Measurements from ENCODE around the gene CCDC91. TPM values are rescaled to one million over a fixed set of nuclear protein-coding genes. Genes with fewer than 3 reads are reported as not detected.

CCDC91 gene
- total RNA-seq, 1 donor from 2014 or later = 23.2 TPM

DNA sequence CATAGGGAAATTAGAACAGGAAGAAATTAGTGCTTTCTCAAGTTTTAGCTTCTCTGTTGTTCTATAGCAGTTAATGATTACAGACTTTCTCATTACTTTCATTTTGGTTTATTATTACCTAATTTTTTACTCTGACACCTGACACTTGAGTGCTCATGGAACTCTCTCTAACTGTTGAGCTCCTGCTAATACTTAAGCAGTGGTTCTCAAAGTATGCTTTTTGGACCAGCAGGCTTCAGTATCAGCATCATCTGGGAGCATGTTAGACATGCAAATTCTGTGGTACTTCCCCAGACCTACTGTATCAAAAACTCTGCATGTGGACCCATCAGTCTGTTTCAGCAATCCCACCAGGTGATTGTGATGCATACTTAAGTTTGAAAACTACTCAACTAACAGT, 235.3 kb downstream of the CCDC91 start:
- TF ChIP-seq CTCF (conservative IDR thresholded peaks at IDR 0.05) = no peak
- peaks cover 5% of the 10 kb centered on the region for H3K9me3 Mint-ChIP-seq
- H3K4me1 Mint-ChIP-seq (ENCODE audit: unreplicated experiment) = no peaks in the 10 kb centered on the region
- H3K36me3 Mint-ChIP-seq = peaks cover 22% of the 10 kb centered on the region
- no peaks in the 10 kb centered on the region for H3K27me3 Mint-ChIP-seq
- H3K4me3 Mint-ChIP-seq = no peak overlapping the region
- no peak for DNase-seq (ENCODE audit: extremely low spot score, unreplicated experiment)
- peak overlapping the region; percentile 48 for H3K27ac Mint-ChIP-seq

DNA sequence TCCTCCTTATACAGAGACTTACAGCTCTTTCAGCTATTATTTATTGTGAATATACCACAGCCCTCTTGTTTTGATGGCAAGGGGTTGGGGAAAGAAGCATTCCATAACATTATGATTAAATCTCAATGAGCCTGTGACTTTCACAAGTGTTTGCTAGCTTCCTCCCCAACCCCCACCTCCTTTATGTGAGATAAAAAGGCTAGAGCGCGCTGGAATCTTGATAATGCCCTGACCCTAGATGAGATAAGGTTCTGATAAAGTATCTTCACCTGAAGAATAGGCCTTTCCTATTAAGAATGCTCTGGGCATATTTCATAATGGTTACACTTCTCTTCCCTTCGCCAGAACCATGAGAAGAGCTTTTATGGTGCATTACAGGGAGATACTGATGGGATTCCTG, 236.8 kb downstream of the CCDC91 start:
- H3K9me3 Mint-ChIP-seq = no peaks in the 10 kb centered on the region
- no peaks in the 10 kb centered on the region for H3K27me3 Mint-ChIP-seq
- no peak overlapping the region for H3K27ac Mint-ChIP-seq
- DNase-seq (ENCODE audit: extremely low spot score, unreplicated experiment) = no peak
- H3K36me3 Mint-ChIP-seq = peaks cover 11% of the 10 kb centered on the region
- TF ChIP-seq CTCF (conservative IDR thresholded peaks at IDR 0.05) = no peak
- H3K4me1 Mint-ChIP-seq (ENCODE audit: unreplicated experiment) = no peaks in the 10 kb centered on the region
- no peak overlapping the region for H3K4me3 Mint-ChIP-seq

- Mint-ChIP-seq H3K9me3 (no peaks in the 10 kb centered on the region), H3K36me3 (peaks cover 1% of the 10 kb centered on the region), H3K27me3 (no peaks in the 10 kb centered on the region), H3K27ac (no peak overlapping the region), H3K4me3 (no peak overlapping the region), H3K4me1 (ENCODE audit: unreplicated experiment) (no peaks in the 10 kb centered on the region)
- DNase-seq (ENCODE audit: extremely low spot score, unreplicated experiment) = no peak
- no peak for TF ChIP-seq CTCF (conservative IDR thresholded peaks at IDR 0.05)
Observed at GRCh38 chr12:28440081-28440608, 249.9 kb downstream of the CCDC91 start.

- Mint-ChIP-seq H3K4me3 (no peak overlapping the region), H3K27me3 (no peaks in the 10 kb centered on the region), H3K9me3 (no peaks in the 10 kb centered on the region), H3K36me3 (no peaks in the 10 kb centered on the region), H3K4me1 (ENCODE audit: unreplicated experiment) (no peaks in the 10 kb centered on the region), H3K27ac (no peak overlapping the region)
- no peak for TF ChIP-seq CTCF (conservative IDR thresholded peaks at IDR 0.05)
- DNase-seq (ENCODE audit: extremely low spot score, unreplicated experiment) = no peak
Observed at GRCh38 chr12:28442101-28442500, 251.8 kb downstream of the CCDC91 start.

DNA sequence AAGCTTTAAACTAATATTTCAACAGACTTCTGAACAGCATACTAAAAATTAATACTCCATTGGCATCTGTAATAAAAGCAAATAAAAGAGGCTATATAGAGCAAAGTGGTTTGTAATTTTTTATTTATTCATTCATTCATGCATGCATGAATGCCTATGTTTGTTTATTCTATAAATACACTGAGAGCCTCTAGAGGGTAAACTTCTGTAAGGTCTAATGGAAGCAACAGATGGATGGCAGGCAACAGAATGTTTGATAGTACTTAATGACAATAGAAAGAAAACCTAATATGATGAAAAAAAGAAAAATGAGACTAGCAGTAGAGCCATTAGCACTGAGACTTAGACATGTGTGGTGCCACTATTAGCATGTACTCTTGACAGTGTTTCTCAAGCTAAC, 253.1 kb downstream of the CCDC91 start:
- Mint-ChIP-seq H3K9me3 (no peaks in the 10 kb centered on the region), H3K27ac (no peak overlapping the region), H3K4me1 (ENCODE audit: unreplicated experiment) (no peaks in the 10 kb centered on the region), H3K36me3 (no peaks in the 10 kb centered on the region), H3K27me3 (no peaks in the 10 kb centered on the region), H3K4me3 (no peak overlapping the region)
- TF ChIP-seq CTCF (conservative IDR thresholded peaks at IDR 0.05) = no peak
- DNase-seq (ENCODE audit: extremely low spot score, unreplicated experiment) = no peak

DNA sequence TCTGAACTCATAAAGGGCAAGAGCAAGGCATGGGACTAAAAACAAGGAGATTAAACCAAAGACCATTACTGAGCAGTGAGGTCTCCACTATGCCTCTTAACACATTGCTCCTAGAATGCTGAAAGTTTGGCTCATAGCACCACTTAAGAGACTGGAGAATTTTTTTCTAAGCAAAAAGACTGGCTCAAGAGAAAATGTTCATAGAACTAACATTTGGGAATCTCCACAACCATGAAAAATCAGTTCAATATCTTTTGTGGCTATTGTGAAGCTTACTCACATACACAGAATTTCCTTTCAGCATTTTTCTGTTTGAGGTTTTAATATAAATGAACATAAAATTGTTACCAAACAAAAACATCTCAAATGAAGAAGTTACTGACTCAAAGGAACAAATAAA, 255.8 kb downstream of the CCDC91 start:
- Mint-ChIP-seq H3K9me3 (no peaks in the 10 kb centered on the region), H3K27me3 (no peaks in the 10 kb centered on the region), H3K4me3 (no peak overlapping the region), H3K4me1 (ENCODE audit: unreplicated experiment) (no peaks in the 10 kb centered on the region), H3K27ac (no peak overlapping the region), H3K36me3 (peaks cover 2% of the 10 kb centered on the region)
- TF ChIP-seq CTCF (conservative IDR thresholded peaks at IDR 0.05) = no peak
- no peak for DNase-seq (ENCODE audit: extremely low spot score, unreplicated experiment)

Measured in type B pancreatic cell (in vitro differentiated cells).